HEK293 (cell line): ENCODE data around the gene MLLT10.

ENCODE experiments used
- REPIN1 ChIP-seq: fragments of 450-650 bp; formaldehyde crosslinking; IDR thresholded peaks from 2 replicates; pipeline ENCODE4 v1.5.1; 2017; ENCODE audit warnings: missing biosample characterization, missing genetic modification characterization, low read depth
- SCRT2 ChIP-seq: fragments of 450-650 bp; formaldehyde crosslinking; IDR thresholded peaks from 2 replicates; pipeline ENCODE4 v1.5.1; 2016; ENCODE audit warnings: missing biosample characterization, missing genetic modification characterization
- SP2 ChIP-seq: fragments of 450-650 bp; formaldehyde crosslinking; IDR thresholded peaks from 2 replicates; pipeline ENCODE4 v1.5.1; 2016; ENCODE audit warnings: missing biosample characterization, missing genetic modification characterization
- SP7 ChIP-seq: fragments of 450-650 bp; formaldehyde crosslinking; IDR thresholded peaks from 2 replicates; pipeline ENCODE4 v1.5.1; 2016; ENCODE audit warnings: missing biosample characterization, missing genetic modification characterization
- ZNF146 ChIP-seq: fragments of 450-650 bp; formaldehyde crosslinking; IDR thresholded peaks from 2 replicates; pipeline ENCODE4 v1.5.1; 2016; ENCODE audit warnings: missing biosample characterization, missing genetic modification characterization
- ZNF221 ChIP-seq: fragments of 450-650 bp; formaldehyde crosslinking; IDR thresholded peaks from 2 replicates; pipeline ENCODE4 v1.5.1; 2017; ENCODE audit warnings: missing biosample characterization, missing genetic modification characterization, borderline replicate concordance
- TF ChIP-seq, protein P1 (sequence below): fragments of 450-650 bp; formaldehyde crosslinking; IDR thresholded peaks from 2 replicates; pipeline ENCODE4 v1.5.1; 2016; ENCODE audit warnings: missing biosample characterization, missing genetic modification characterization
- TF ChIP-seq, protein P2 (sequence below): fragments of 450-650 bp; formaldehyde crosslinking; optimal IDR thresholded peaks from 2 replicates; pipeline ENCODE3; 2016; ENCODE audit warnings: missing biosample characterization, mild to moderate bottlenecking, missing genetic modification characterization
- TF ChIP-seq, protein P3 (sequence below): fragments of 450-650 bp; formaldehyde crosslinking; IDR thresholded peaks from 2 replicates; pipeline ENCODE4 v1.5.1; 2016; ENCODE audit warnings: missing biosample characterization, missing genetic modification characterization

DNA sequence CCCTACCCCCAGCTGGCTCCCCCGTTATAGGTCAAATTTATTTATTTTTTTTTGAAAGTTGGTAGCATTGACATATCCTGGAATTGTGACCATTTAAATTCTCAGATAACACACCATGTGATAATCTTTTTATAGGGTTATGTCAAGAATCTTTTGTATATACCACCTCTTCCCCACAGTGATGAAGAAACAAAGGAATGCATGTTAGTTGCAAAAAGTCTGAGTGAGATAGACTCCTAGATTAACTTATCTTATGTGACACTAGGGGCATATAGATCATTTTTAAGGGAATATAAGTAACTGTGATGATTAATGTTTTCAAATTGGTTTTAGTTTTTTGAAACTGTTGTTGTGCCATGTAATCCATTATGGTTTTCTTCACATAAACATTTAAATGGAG is 68.3 kb downstream of the MLLT10 start:
- TF ChIP-seq ZNF221 (tag by site-specific recombination) (no peak), ZNF146 (tag by site-specific recombination) (no peak), SP7 (no peak), REPIN1 (tag by site-specific recombination) (no peak), SCRT2 (tag by site-specific recombination) (no peak), SP2 (no peak)
- TF ChIP-seq, protein P1, sequence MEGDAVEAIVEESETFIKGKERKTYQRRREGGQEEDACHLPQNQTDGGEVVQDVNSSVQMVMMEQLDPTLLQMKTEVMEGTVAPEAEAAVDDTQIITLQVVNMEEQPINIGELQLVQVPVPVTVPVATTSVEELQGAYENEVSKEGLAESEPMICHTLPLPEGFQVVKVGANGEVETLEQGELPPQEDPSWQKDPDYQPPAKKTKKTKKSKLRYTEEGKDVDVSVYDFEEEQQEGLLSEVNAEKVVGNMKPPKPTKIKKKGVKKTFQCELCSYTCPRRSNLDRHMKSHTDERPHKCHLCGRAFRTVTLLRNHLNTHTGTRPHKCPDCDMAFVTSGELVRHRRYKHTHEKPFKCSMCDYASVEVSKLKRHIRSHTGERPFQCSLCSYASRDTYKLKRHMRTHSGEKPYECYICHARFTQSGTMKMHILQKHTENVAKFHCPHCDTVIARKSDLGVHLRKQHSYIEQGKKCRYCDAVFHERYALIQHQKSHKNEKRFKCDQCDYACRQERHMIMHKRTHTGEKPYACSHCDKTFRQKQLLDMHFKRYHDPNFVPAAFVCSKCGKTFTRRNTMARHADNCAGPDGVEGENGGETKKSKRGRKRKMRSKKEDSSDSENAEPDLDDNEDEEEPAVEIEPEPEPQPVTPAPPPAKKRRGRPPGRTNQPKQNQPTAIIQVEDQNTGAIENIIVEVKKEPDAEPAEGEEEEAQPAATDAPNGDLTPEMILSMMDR = no peak
- TF ChIP-seq, protein P2, sequence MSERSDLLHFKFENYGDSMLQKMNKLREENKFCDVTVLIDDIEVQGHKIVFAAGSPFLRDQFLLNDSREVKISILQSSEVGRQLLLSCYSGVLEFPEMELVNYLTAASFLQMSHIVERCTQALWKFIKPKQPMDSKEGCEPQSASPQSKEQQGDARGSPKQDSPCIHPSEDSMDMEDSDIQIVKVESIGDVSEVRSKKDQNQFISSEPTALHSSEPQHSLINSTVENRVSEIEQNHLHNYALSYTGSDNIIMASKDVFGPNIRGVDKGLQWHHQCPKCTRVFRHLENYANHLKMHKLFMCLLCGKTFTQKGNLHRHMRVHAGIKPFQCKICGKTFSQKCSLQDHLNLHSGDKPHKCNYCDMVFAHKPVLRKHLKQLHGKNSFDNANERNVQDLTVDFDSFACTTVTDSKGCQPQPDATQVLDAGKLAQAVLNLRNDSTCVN = no peak
- TF ChIP-seq, protein P3, sequence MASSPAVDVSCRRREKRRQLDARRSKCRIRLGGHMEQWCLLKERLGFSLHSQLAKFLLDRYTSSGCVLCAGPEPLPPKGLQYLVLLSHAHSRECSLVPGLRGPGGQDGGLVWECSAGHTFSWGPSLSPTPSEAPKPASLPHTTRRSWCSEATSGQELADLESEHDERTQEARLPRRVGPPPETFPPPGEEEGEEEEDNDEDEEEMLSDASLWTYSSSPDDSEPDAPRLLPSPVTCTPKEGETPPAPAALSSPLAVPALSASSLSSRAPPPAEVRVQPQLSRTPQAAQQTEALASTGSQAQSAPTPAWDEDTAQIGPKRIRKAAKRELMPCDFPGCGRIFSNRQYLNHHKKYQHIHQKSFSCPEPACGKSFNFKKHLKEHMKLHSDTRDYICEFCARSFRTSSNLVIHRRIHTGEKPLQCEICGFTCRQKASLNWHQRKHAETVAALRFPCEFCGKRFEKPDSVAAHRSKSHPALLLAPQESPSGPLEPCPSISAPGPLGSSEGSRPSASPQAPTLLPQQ (tag by site-specific recombination) = no peak
